Large intestine (tissue), 3 donors: ENCODE data around the gene LMF1. TPM values are rescaled to one million over a fixed set of nuclear protein-coding genes. Genes with fewer than 3 reads are reported as not detected.

Source experiments
- DNase-seq, 2 donors: peaks; one replicate each; pipeline versions ENCODE4 v3.0.0 to v3.0.0-alpha.2; 2013
- H3K27ac ChIP-seq: one replicate; pipeline ENCODE4 v1.5.1; 2013; ENCODE audit warnings: low read length
- H3K27me3 ChIP-seq: 2 replicates; pipeline ENCODE4 v1.6.1; 2013; ENCODE audit warnings: low read length; ENCODE audit not compliant: control insufficient read depth, insufficient read depth
- H3K36me3 ChIP-seq: 2 replicates; pipeline ENCODE4 v1.6.1; 2013; ENCODE audit warnings: low read length; ENCODE audit not compliant: control insufficient read depth, insufficient read depth
- H3K4me1 ChIP-seq: one replicate; pipeline ENCODE4 v1.6.1; 2013; ENCODE audit warnings: low read length; ENCODE audit not compliant: control insufficient read depth, insufficient read depth
- H3K4me3 ChIP-seq: one replicate; pipeline ENCODE4 v1.5.1; 2013; ENCODE audit warnings: low read length
- H3K9me3 ChIP-seq: one replicate; pipeline ENCODE4 v1.6.1; 2013; ENCODE audit warnings: mild to moderate bottlenecking, low read depth, low read length, moderate library complexity; ENCODE audit not compliant: control insufficient read depth
- WGBS: methylation state at CpG from one replicate; pipeline ENCODE4 v1.1.5; 2013; ENCODE audit warnings: low lambda C conversion rate; ENCODE audit not compliant: insufficient coverage; 5-methylcytosine and 5-hydroxymethylcytosine counted together
- polyA plus RNA-seq: library from polyadenylated mRNA; unstranded; fragments of 120-200 nt; gene quantifications from one replicate; pipeline ENCODE4 v1.2.1, GENCODE V29; 2013

The LMF1 gene
- polyA plus RNA-seq, 1 donor: 17.2 TPM

GRCh38 chr16:875182-876040, 95.4 kb downstream of the LMF1 start:
- no CpG with 5 or more reads among the region's 30 CpGs for WGBS
- no peaks in the 10 kb centered on the region for H3K27me3 ChIP-seq
- peaks cover 7% of the 10 kb centered on the region for H3K9me3 ChIP-seq
- H3K4me1 ChIP-seq: no peaks in the 10 kb centered on the region
- H3K4me3 ChIP-seq: no peak overlapping the region
- DNase-seq: no peak
- H3K27ac ChIP-seq: no peak overlapping the region
- H3K36me3 ChIP-seq: peaks cover 13% of the 10 kb centered on the region

GRCh38 chr16:874366-875181, 96.2 kb downstream of the LMF1 start:
- Histone ChIP-seq H3K36me3 (peaks cover 13% of the 10 kb centered on the region), H3K9me3 (peaks cover 10% of the 10 kb centered on the region), H3K4me1 (no peaks in the 10 kb centered on the region), H3K27me3 (no peaks in the 10 kb centered on the region), H3K27ac (no peak overlapping the region), H3K4me3 (no peak overlapping the region)
- DNase-seq: no peak
- no CpG with 5 or more reads among the region's 48 CpGs for WGBS

- peaks cover 10% of the 10 kb centered on the region for H3K9me3 ChIP-seq
- H3K27me3 ChIP-seq: no peaks in the 10 kb centered on the region
- H3K36me3 ChIP-seq: peaks cover 13% of the 10 kb centered on the region
- H3K27ac ChIP-seq: no peak overlapping the region
- no CpG with 5 or more reads among the region's 22 CpGs for WGBS
- DNase-seq: no peak
- H3K4me1 ChIP-seq: no peaks in the 10 kb centered on the region
- no peak overlapping the region for H3K4me3 ChIP-seq
These were observed 96.9 kb downstream of the LMF1 start for GRCh38 chr16:873889-874288.

GRCh38 chr16:873243-873661, 97.5 kb downstream of the LMF1 start:
- DNase-seq: no peak
- Histone ChIP-seq H3K27ac (no peak overlapping the region), H3K4me1 (no peaks in the 10 kb centered on the region), H3K36me3 (peaks cover 13% of the 10 kb centered on the region), H3K27me3 (no peaks in the 10 kb centered on the region), H3K9me3 (peaks cover 10% of the 10 kb centered on the region), H3K4me3 (no peak overlapping the region)
- WGBS: no CpG with 5 or more reads among the region's 29 CpGs

- H3K36me3 ChIP-seq: peaks cover 13% of the 10 kb centered on the region
- WGBS: no CpG with 5 or more reads among the region's 23 CpGs
These were observed 98.1 kb downstream of the LMF1 start for GRCh38 chr16:872436-873242.

GRCh38 chr16:871562-872345, 99.0 kb downstream of the LMF1 start:
- Histone ChIP-seq H3K27me3 (no peaks in the 10 kb centered on the region), H3K9me3 (peaks cover 15% of the 10 kb centered on the region), H3K36me3 (peaks cover 14% of the 10 kb centered on the region), H3K27ac (no peak overlapping the region), H3K4me1 (no peaks in the 10 kb centered on the region), H3K4me3 (no peak overlapping the region)
- DNase-seq: no peak
- WGBS: no CpG with 5 or more reads among the region's 30 CpGs

More at GRCh38 chr16:872436-873242, 98.1 kb downstream of the LMF1 start:
- Histone ChIP-seq H3K9me3 (peaks cover 10% of the 10 kb centered on the region), H3K27ac (no peak overlapping the region), H3K27me3 (no peaks in the 10 kb centered on the region), H3K4me3 (no peak overlapping the region), H3K4me1 (no peaks in the 10 kb centered on the region)
- DNase-seq: no peak

GRCh38 chr16:870856-871561, 99.8 kb downstream of the LMF1 start:
- H3K9me3 ChIP-seq: peaks cover 15% of the 10 kb centered on the region
- no CpG with 5 or more reads among the region's 31 CpGs for WGBS
- no peaks in the 10 kb centered on the region for H3K27me3 ChIP-seq
- H3K27ac ChIP-seq: no peak overlapping the region
- H3K4me3 ChIP-seq: no peak overlapping the region
- no peaks in the 10 kb centered on the region for H3K4me1 ChIP-seq
- peaks cover 16% of the 10 kb centered on the region for H3K36me3 ChIP-seq
- no peak for DNase-seq

GRCh38 chr16:869823-870641, 100.8 kb downstream of the LMF1 start:
- Histone ChIP-seq H3K4me3 (no peak overlapping the region), H3K4me1 (no peaks in the 10 kb centered on the region), H3K27ac (no peak overlapping the region), H3K9me3 (peaks cover 15% of the 10 kb centered on the region), H3K36me3 (peaks cover 14% of the 10 kb centered on the region), H3K27me3 (no peaks in the 10 kb centered on the region)
- DNase-seq: no peak
- no CpG with 5 or more reads among the region's 32 CpGs for WGBS
